HEK293 (cell line): ENCODE results near the gene TTC27.

Source experiments
- CTCF ChIA-PET: fragments of 350-600 bp; formaldehyde crosslinking; extraction: SDS; loops from one replicate; lab custom pipeline; 2021; ENCODE audit warnings: antibody characterized with exemption; lab: Yijun Ruan, JAX
- POLR2A ChIA-PET: fragments of 300-600 bp; formaldehyde crosslinking; extraction: SDS; loops from one replicate; lab custom pipeline; 2020; ENCODE audit warnings: antibody characterized with exemption, inconsistent platforms; lab: Yijun Ruan, JAX
- H3K27ac ChIP-seq: fragments of 200-500 bp; sonication (Bioruptor generic); 2 replicates; pipeline ENCODE4 v1.5.1; 2014; ENCODE audit warnings: low read depth, low read length, control low read depth, inconsistent platforms; ENCODE audit errors: extremely low read depth
- H3K36me3 ChIP-seq, 2 experiments: fragments of 200-500 bp in 1 of 2; sonication (Bioruptor generic) in 1 of 2; 1 replicate in 1 of 2; 2 replicates in 1 of 2; pipeline ENCODE4 v1.5.1; 2014 to 2017; ENCODE audit warnings: inconsistent platforms in 2 of 2, low read length in 2 of 2; ENCODE audit not compliant: control insufficient read depth in 2 of 2, insufficient read depth in 1 of 2
- H3K4me1 ChIP-seq: fragments of 200-500 bp; sonication (Bioruptor generic); 2 replicates; pipeline ENCODE4 v1.5.1; 2014; ENCODE audit warnings: mild to moderate bottlenecking, low read length, inconsistent platforms; ENCODE audit not compliant: control insufficient read depth, insufficient read depth
- H3K4me3 ChIP-seq: 2 replicates; pipeline ENCODE4 v1.5.1; 2011; ENCODE audit warnings: low read depth, mild to moderate bottlenecking, control low read depth, low read length, moderate library complexity
- H3K9me3 ChIP-seq: fragments of 200-500 bp; sonication (Bioruptor generic); 2 replicates; pipeline ENCODE4 v1.5.1; 2014; ENCODE audit warnings: low read depth, low read length, inconsistent platforms; ENCODE audit not compliant: control insufficient read depth, insufficient read depth
- AEBP2 ChIP-seq: fragments of 450-650 bp; formaldehyde crosslinking; IDR thresholded peaks from 2 replicates; pipeline ENCODE4 v1.5.1; 2016; ENCODE audit warnings: missing biosample characterization, missing genetic modification characterization, borderline replicate concordance
- CTCF ChIP-seq: fragments of 450-650 bp; formaldehyde crosslinking; IDR thresholded peaks from 2 replicates; pipeline ENCODE4 v1.5.1; 2016; ENCODE audit warnings: missing biosample characterization, missing genetic modification characterization
- HIC1 ChIP-seq: fragments of 450-650 bp; formaldehyde crosslinking; IDR thresholded peaks from 2 replicates; pipeline ENCODE4 v1.5.1; 2016; ENCODE audit warnings: missing biosample characterization, missing genetic modification characterization
- SP3 ChIP-seq: fragments of 450-650 bp; formaldehyde crosslinking; IDR thresholded peaks from 2 replicates; pipeline ENCODE4 v1.5.1; 2016; ENCODE audit warnings: missing biosample characterization, missing genetic modification characterization
- YY1 ChIP-seq: fragments of 450-650 bp; formaldehyde crosslinking; IDR thresholded peaks from 2 replicates; pipeline ENCODE4 v1.5.1; 2018; ENCODE audit warnings: missing biosample characterization, missing genetic modification characterization
- ZEB2 ChIP-seq: fragments of 450-650 bp; formaldehyde crosslinking; IDR thresholded peaks from 2 replicates; pipeline ENCODE4 v1.5.1; 2016; ENCODE audit warnings: missing biosample characterization, missing genetic modification characterization
- ZFHX2 ChIP-seq: fragments of 450-650 bp; formaldehyde crosslinking; conservative IDR thresholded peaks from 2 replicates; pipeline ENCODE4 v1.5.1; 2016; ENCODE audit warnings: missing biosample characterization, missing genetic modification characterization
- ZNF169 ChIP-seq: fragments of 450-650 bp; formaldehyde crosslinking; IDR thresholded peaks from 2 replicates; pipeline ENCODE4 v1.5.1; 2016; ENCODE audit warnings: missing biosample characterization, missing genetic modification characterization
- ZNF202 ChIP-seq: fragments of 450-650 bp; formaldehyde crosslinking; IDR thresholded peaks from 2 replicates; pipeline ENCODE4 v1.5.1; 2016; ENCODE audit warnings: missing biosample characterization, missing genetic modification characterization, borderline replicate concordance
- ZNF23 ChIP-seq: fragments of 450-650 bp; formaldehyde crosslinking; IDR thresholded peaks from 2 replicates; pipeline ENCODE4 v1.5.1; 2016; ENCODE audit warnings: missing biosample characterization, missing genetic modification characterization, borderline replicate concordance
- ZNF391 ChIP-seq: fragments of 450-650 bp; formaldehyde crosslinking; IDR thresholded peaks from 2 replicates; pipeline ENCODE4 v1.5.1; 2016; ENCODE audit warnings: low read depth, missing biosample characterization, missing genetic modification characterization, borderline replicate concordance
- ZNF473 ChIP-seq: fragments of 450-650 bp; formaldehyde crosslinking; IDR thresholded peaks from 2 replicates; pipeline ENCODE4 v1.5.1; 2017; ENCODE audit warnings: missing biosample characterization, missing genetic modification characterization
- ZNF561 ChIP-seq: fragments of 450-650 bp; IDR thresholded peaks from 2 replicates; pipeline ENCODE4 v1.5.1; 2018; ENCODE audit warnings: missing biosample characterization, missing genetic modification characterization, borderline replicate concordance
- ZNF843 ChIP-seq: fragments of 450-650 bp; formaldehyde crosslinking; IDR thresholded peaks from 2 replicates; pipeline ENCODE4 v1.5.1; 2016; ENCODE audit warnings: missing biosample characterization, missing genetic modification characterization
- TF ChIP-seq, protein P1 (sequence below): fragments of 450-650 bp; formaldehyde crosslinking; IDR thresholded peaks from 2 replicates; pipeline ENCODE4; 2016; ENCODE audit warnings: missing biosample characterization, missing genetic modification characterization

The TTC27 gene

DNA sequence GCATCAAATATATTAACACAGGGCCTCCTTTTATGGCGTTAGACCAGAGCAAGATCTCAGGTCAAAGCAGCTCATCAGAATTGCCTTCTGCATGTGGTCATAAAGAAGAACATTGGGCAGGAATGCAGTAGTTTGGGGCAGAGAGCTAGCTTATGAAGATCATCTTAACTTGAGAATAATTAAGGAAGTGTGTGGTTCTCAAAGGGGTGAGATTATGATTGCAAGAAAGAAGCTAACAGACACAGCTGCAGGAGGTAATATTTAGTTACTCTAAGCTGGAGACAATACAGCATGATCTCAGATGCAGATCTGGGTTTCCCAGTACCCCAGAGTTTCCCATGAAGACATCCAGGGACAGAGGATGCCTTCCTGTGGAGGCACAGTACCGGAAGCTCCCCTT lies 91.6 kb downstream of the TTC27 start:
- Histone ChIP-seq H3K4me3 (no peak overlapping the region), H3K27ac (no peak overlapping the region), H3K4me1 (no peaks in the 10 kb centered on the region), H3K9me3 (no peaks in the 10 kb centered on the region), H3K36me3 (no peaks in the 10 kb centered on the region)
- ChIA-PET CTCF (interaction anchor here (0.5 to 0.7 kb wide), 2 partner anchors 15 to 19 kb away, joined by 3 read pairs; no protein-coding TSS in a partner anchor), POLR2A (interaction anchor here (1.2 kb wide), 1 partner anchor 20 kb away, joined by 4 read pairs; no protein-coding TSS in a partner anchor)
- TF ChIP-seq ZNF391 (tag by site-specific recombination) = no peak
- no peak for TF ChIP-seq ZNF169 (tag by site-specific recombination)

DNA sequence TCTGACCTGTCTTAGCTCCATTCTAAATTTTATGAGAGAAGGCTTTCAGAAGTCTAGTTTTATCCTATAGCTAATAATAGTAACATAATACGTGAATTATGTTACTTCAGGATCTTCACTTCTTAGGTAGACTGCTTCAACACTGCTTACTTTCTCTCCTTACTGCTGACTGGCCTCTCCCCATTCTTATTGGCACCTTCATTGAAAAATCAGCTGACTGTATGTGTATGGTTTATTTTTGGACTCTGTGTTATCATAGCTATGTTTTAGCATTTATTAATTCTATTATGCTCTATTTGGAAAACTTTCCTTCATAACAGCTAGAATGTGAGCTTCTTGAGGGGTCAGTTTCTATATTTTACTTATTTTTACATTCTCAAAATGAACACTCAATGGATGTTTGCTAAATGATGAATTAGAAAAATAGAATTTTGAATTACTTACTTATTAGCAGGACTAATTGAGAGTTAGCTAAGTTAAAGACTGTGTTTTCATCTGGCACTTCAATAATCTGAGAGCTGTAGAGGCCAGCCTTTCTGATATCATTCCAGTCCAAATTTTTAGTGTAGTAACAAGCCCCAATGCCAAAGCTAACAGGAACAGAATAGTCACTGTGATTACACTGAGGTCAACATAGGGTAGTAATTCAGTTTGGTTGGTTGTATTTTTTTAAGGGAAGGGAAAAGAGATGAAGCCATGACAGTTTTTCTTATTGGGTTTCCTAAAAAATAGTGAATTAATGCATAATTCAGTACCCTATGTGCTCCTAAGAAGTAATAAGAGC lies 92.3 kb downstream of the TTC27 start:
- Histone ChIP-seq H3K9me3 (no peaks in the 10 kb centered on the region), H3K4me3 (no peak overlapping the region), H3K27ac (no peak overlapping the region), H3K36me3 (no peaks in the 10 kb centered on the region), H3K4me1 (no peaks in the 10 kb centered on the region)
- TF ChIP-seq ZEB2 (tag by site-specific recombination) (no peak), HIC1 (tag by site-specific recombination) (no peak), ZFHX2 (tag by site-specific recombination) (no peak), SP3 (tag by site-specific recombination) (no peak), ZNF843 (no peak), YY1 (tag by site-specific recombination) (no peak), ZNF202 (no peak), CTCF (tag by site-specific recombination) (no peak), ZNF561 (tag by site-specific recombination) (no peak), ZNF473 (tag by site-specific recombination) (no peak), AEBP2 (tag by site-specific recombination) (no peak), ZNF23 (no peak)
- TF ChIP-seq, protein P1, sequence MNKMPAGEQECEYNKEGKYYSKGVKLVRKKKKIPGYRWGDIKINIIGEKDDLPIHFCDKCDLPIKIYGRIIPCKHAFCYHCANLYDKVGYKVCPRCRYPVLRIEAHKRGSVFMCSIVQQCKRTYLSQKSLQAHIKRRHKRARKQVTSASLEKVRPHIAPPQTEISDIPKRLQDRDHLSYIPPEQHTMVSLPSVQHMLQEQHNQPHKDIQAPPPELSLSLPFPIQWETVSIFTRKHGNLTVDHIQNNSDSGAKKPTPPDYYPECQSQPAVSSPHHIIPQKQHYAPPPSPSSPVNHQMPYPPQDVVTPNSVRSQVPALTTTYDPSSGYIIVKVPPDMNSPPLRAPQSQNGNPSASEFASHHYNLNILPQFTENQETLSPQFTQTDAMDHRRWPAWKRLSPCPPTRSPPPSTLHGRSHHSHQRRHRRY (tag by site-specific recombination) = no peak
- POLR2A ChIA-PET = no interaction called here
- CTCF ChIA-PET = interaction anchor here (0.5 to 1.0 kb wide), 3 partner anchors 12 to 18 kb away, joined by 3 to 4 read pairs (median 3); no protein-coding TSS in a partner anchor
